HL-60/S4 (cell line): ENCODE data around the gene SLC29A2.
"Not testable (repeated sequence)": the region's sequence is repeated elsewhere in the genome, so short reads cannot be mapped to it uniquely, and the experiment has no call there.

Experiments
- in situ Hi-C: fragments of 300-500 bp; cut with MboI; formaldehyde crosslinking; loops from 2 replicates; pipeline ENCODE4 v1.14.3; 2022; ENCODE audit warnings: low sequenced_read_pairs

Gene SLC29A2

DNA sequence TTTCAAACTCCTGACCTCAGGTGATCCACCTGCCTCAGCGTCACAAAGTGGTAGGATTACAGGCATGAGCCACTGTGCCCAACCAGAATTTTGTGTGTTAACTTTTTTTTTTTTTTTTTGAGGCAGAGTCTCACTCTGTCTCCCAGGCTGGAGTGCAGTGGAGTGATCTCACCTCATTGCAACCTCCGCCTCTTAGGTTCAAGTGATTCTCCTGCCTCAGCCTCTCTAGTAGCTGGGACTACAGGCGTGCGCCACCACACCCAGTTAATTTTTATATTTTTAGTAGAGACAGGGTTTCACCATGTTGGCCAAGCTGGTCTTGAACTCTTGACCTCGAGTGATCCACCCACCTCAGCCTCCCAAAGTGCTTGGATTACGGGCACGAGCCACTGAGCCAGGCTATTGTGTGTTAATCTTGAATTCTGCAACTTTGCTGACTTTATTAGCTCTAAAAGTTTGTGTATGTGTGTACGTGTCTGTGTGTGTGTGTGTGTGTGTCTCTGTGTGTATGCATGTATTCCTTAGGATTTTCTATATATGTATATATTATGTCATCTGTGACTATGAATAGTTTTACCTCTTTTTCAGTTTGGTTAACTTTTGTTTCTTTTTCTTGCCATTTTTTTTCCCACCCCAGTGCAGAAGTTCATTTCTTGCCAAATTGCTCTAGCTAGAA is 20.9 kb downstream of the SLC29A2 start:
- in situ Hi-C loops: not testable (repeated sequence)

- in situ Hi-C loops: no loop called here
These were observed 22.5 kb downstream of the SLC29A2 start for GRCh38 chr11:66349084-66349386.

DNA sequence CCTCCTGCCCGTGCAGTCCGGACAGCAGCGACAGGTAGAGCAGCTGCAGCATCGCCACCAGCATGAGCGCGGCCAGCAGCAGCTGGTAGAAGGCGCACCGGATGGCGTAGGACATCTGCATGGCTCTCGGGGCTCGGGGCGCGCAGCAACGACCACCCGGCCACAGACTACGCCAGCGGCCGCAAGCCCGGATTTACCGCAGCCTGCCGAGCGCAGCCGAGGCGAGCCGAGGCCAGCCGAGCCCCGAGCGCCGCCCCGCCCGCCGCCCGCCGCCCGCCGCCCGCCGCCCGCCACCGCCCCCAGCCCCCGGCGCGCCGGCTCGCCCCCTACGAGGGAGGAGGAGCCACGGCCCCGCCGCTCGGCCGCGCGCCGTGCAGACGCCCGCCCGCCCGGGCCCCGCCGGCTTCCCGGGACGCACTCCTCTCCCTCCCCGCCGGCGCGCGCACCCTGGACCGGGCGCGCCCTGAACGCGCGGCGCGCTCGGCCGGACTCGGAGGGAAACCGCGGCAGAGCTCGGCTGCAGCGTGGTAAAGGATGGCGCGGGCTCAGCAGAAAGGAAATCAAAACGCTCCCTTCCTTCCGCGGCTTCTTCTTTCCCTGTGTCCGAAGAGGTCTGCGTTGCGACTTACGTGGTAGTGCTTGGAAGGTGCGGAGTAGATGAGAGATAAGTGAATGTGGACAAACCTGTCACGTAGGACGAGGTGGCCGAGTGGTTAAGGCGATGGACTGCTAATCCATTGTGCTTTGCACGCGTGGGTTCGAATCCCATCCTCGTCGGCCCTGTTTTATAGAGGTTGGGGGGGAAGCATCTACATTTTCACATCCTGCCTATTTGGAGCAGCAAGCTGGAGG is 23.9 kb downstream of the SLC29A2 start, which contains the start of gene B4GAT1:
B4GAT1 (minus strand) TSS at position 205 of the 852 bp plus-strand sequence; CDS start at position 121, 84 bp downstream.
- in situ Hi-C loops: no loop called here

GRCh38 chr11:66346476-66347424 is 24.8 kb downstream of the SLC29A2 start:
- in situ Hi-C loops: no loop called here

DNA sequence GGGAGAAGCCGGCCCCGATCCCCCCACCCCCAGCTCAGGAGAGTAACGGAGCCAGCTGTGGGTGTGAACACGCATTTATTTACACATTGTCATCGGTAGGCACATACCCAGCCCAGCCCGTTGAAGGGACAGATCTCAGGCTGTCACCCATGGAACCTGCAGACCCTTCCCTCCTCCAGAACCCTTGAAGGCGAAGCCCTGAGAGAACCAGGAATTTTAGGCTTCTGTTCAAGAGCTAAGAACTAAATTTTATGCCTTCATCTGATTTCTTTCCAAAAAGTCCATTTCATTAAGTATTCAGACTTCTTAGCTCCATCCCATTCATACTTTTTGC is 26.3 kb downstream of the SLC29A2 start:
- in situ Hi-C loops: no loop called here

GRCh38 chr11:66344550-66345315 is 26.8 kb downstream of the SLC29A2 start, which contains the start of gene BRMS1:
Gene BRMS1, minus strand, starts transcription at chr11:66345104. Its CDS starts 2,870 bp downstream, at chr11:66342234.
- in situ Hi-C loops: no loop called here

GRCh38 chr11:66343176-66343575 is 28.4 kb downstream of the SLC29A2 start:
- in situ Hi-C loops: no loop called here

GRCh38 chr11:66341502-66342126 is 29.9 kb downstream of the SLC29A2 start:
- in situ Hi-C loops: no loop called here

DNA sequence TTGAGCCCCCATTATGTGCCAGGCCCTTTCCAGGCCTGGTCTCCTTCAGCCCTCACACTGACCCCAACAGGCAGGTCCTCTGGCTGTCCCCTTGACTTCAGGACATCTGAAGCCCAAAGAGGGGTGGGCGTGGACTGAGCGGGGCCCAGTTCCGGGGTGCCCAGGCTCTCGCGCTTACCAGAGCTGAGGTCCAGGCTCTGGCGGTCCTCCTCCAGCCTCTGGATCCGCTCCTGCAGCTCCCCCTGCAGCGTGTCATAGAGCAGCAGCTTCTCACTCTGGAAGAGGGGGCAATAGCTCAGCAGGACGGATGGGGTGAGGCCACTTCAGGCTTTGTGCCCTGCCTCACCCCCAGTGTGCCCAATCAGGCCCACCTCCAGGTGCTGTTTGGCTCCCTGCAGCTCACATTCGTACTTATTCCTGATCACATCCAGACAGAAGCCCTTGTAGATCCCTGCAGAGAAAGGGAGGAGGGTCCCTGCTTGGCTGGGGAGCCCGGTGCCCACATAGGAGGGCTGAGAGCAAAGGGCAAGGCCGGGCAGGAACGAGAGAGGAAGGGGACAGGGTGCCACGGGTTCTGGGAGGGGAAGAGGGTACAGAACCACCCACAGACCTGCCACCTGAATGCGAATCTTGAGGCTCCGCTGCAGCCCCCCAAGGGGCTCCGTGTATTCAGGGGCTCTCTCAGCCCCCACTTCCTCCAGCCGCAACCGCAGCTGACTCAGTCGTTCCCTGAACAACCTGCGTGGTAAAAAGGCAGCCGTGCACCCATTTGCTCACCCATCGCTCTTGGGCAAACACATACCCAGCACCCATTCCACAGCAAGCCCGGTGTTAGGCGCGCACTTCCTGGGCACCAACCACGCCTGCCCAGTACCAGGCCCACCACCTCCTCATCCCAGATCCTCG is 30.7 kb downstream of the SLC29A2 start:
- in situ Hi-C loops: no loop called here

DNA sequence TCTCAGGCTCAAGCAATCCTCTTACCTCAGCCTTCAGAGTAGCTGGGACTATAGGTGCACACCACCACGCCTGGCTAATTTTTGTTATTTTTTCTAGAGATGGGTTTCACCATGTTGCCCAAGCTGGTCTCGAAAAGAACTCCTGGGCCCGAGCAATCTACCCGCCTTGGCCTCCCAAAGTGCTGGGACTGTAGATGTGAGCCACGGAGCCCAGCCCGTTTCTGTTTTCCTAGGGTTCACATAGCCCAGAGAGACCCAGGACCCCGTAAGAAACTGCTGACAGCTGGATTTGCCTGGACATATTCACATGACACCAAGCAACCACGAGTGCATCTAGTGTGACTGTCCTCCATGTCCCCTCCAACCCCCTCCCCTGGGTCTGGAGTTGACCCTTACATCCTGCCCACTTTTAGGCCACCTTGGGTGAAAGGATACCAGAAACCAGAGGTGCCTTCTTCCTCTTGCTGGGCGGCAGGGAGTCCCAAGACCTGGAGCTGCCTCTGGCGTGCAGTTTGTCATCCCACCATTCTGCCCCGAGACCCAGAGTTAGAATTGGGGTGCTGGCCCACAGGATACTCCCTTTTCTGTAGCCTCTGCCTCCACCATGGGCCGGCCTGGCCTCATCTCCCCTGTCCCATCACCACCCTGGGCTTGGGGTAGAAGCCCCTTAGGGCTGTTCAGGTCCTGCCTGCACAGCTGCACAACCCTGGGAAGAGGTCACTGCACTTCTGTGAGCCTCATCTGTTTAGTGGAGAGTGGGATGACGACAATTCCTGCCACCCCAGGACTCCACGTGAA is 31.7 kb downstream of the SLC29A2 start:
- in situ Hi-C loops: no loop called here

DNA sequence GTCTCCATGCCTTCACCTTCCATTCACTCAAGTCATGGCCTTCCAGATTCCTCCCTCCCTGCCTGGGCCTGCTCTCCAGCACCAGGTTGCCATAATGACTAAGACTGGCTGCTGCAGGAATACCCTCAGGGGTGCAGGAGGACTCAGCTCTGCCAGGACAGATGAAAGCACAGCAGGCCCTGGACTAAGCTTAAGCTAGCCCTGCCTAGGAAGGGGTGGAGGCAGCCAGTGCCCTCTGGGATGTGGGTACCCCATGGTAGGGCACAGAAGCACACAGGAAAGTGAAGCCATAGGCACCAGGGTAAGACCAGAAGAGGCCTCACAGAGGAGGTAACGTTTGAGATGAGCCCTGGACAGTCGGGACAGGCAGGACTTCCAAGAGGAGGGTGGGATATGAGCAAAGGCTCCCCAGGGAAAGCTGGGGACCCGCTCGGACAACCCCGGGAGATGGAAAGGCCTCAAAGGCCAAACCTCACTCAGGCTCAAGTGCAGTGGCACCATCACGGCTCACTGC is 32.3 kb downstream of the SLC29A2 start:
- in situ Hi-C loops: no loop called here

- in situ Hi-C loops: no loop called here
These were observed 33.0 kb downstream of the SLC29A2 start for GRCh38 chr11:66338276-66339161.

DNA sequence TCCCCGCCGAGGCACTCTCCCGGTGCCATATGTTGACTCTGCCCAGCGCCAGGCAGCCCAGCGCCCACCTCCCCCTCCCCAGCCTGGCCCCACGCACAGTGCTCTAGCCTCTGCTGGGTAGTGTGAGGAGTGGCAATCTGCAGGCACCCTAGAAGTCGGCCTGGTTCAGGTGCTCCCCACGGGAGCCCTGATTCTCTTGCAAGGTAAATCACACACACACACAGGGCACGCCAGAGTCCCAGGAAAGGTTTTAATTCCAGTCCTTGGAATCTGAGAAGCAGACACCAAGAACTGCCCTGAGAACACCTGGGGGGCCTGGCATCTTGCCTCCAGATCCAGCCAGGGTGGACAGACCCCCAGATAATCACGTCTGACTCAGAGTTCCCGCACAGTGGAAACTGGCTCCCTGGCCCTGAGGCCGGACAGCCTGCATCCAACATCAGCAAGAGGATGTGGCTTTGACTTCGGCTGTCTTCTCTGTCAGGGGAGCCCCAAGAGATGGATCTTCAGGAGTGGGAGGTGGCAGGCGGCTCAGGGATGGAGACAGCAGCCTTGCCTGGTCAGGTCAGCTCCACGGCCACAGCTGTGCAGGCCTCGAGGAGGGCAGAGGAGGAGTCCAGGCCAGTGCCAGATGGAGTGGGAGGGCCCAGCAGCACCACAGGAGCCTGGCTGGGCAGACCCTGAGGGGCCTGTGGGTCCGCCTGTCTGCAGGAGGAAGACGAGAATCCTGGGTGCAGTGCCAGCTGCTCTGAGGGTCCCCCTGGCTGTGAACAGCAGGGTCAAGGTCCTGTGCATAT is 34.3 kb downstream of the SLC29A2 start:
- in situ Hi-C loops: no loop called here

GRCh38 chr11:66336234-66337102 is 35.1 kb downstream of the SLC29A2 start, which contains the start of gene RIN1:
Gene RIN1, minus strand, starts transcription at chr11:66336434. Its CDS starts 32 bp downstream, at chr11:66336402.
- in situ Hi-C loops: no loop called here
